Ovary (tissue), 9 donors: Measurements from ENCODE around the gene ITPR2. TPM values are rescaled to one million over a fixed set of nuclear protein-coding genes. Genes with fewer than 3 reads are reported as not detected.
"Not testable (repeated sequence)": the region's sequence is repeated elsewhere in the genome, so short reads cannot be mapped to it uniquely, and the experiment has no call there.

Source experiments
- DNase-seq, 5 donors: peaks; one replicate each; pipeline ENCODE4 v3.0.0-alpha.2; 2019 to 2020
- H3K27ac ChIP-seq, 2 donors: fragments of 200-600 bp; one replicate each; pipeline versions ENCODE4 v1.5.1 to v1.8.0; 2019 to 2022
- H3K27me3 ChIP-seq: fragments of 200-600 bp; one replicate; pipeline ENCODE4 v1.8.0; 2022
- H3K36me3 ChIP-seq: fragments of 200-600 bp; sonication (generic); one replicate; pipeline ENCODE4 v1.5.1; 2019
- H3K4me1 ChIP-seq: one replicate; pipeline ENCODE4 v1.8.1; 2013; ENCODE audit warnings: mild to moderate bottlenecking, moderate library complexity; ENCODE audit not compliant: insufficient read depth
- H3K4me3 ChIP-seq: fragments of 200-600 bp; sonication (generic); one replicate; pipeline ENCODE4 v1.5.1; 2017
- H3K9me3 ChIP-seq, 2 donors: fragments of 200-600 bp in 1 of 2; sonication (generic) in 1 of 2; one replicate each; pipeline versions ENCODE4 v1.5.1 to v1.8.1; 2013 to 2019; ENCODE audit warnings: mild to moderate bottlenecking in 1 of 2, moderate library complexity in 1 of 2
- EP300 ChIP-seq: sonication (generic); formaldehyde crosslinking; IDR thresholded peaks from one replicate; pipeline ENCODE4 v1.6.1; 2017; ENCODE audit warnings: antibody characterized with exemption
- POLR2A ChIP-seq: fragments of 450-650 bp; IDR thresholded peaks from one replicate; pipeline ENCODE4 v1.6.1; 2017; ENCODE audit warnings: antibody characterized with exemption, mild to moderate bottlenecking, moderate library complexity
- WGBS, 3 donors: extraction: QIAGEN DNeasy Blood & Tissue Kit in 1 of 3; methylation state at CpG; one replicate each; pipeline versions ENCODE4 v1.1.5 to v1.1.7; 2013 to 2017; 5-methylcytosine and 5-hydroxymethylcytosine counted together
- intact Hi-C, 4 donors: fragments of 100-400 bp; cut with DNase I; formaldehyde crosslinking; loops; one replicate each; pipeline versions ENCODE4 v1.11.0 to v1.15.1; 2022 to 2023
- polyA plus RNA-seq, 2 donors: library from polyadenylated mRNA; stranded (reverse); fragments of 200-250 nt in 1 of 2; fragments of 350-450 nt in 1 of 2; fragmentation: Illumina TruSeq in 1 of 2; extraction: RNeasy Lipid Tissue Mini Kit (QIAGEN cat#74804) in 1 of 2; gene quantifications; one replicate each; pipeline ENCODE4 v1.2.3, GENCODE V29; 2013 to 2014
- total RNA-seq, 7 donors: library from RNA; depleted of rRNA in 2 of 7; stranded (reverse); fragments of >200 nt in 2 of 7; fragmentation: NEBNext Ultra II Directional in 3 of 7; extraction: Animal tissue kit (Norgen Biotek cat#: 25700) in 3 of 7; gene quantifications; one replicate each; pipeline versions ENCODE4 v1.1.0 to v1.2.4, GENCODE V29; 2016 to 2023
- TF ChIP-seq, protein P1 (sequence below), 3 donors: fragments of 450-650 bp in 2 of 3; fragments of 200-600 bp in 1 of 3; IDR thresholded peaks; one replicate each; pipeline versions ENCODE4 v1.5.1 to v1.8.0; 2016 to 2022; ENCODE audit warnings: antibody characterized with exemption in 3 of 3, mild to moderate bottlenecking in 1 of 3
- donor health status: DM: no; HTN: no; CAD: no; lungs with moderate emphysema.
- donor health status: DM: no; HTN: no; CAD: no.
- donor health status: Bipolar disorder and iron deficiency.
- donor health status: DM: yes; HTN: yes; CAD: no.
- donor health status: DM: no; HTN: no; CAD: no.
- donor health status: DM: yes; HTN: yes; CAD: no.

ITPR2 gene
- total and polyA plus RNA-seq, 9 donors = 5.9 to 51.1 (median 32.9) TPM

DNA sequence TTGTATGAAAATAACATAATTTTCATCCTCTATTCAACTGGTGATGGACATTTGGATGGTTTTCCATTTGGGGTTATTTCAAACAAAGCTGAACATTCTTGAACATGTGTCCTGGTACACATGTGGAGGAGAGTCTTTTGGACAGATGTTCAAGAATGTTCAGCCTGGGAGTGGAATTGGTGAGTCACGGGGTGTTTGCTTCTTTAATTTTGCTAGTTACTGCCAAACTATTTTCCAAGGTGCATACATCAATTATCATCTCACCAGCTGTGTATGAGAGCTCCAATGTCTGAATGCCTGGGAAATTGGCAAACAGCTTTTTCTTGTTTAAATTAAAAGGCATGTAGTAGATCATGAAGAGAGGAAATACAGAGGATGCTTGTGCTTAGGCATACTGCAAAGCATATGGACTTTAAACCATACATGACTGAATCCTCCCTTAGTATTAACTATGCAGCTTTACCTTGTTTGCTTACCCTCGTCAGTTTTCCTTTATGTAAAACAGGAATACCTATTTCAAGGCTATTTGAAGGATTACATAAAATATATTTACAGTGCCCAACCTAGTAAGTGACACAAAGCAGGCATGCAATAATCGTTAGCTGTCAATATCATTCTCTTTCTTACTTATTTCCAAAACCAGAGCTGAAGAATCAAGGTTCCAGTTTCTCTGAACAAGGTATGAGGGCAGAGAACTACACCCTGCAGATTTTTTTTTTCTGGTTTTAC is 152.1 kb downstream of the ITPR2 start:
- no peaks in the 10 kb centered on the region for H3K27me3 ChIP-seq
- intact Hi-C loops = no loop called here
- no peaks in the 10 kb centered on the region for H3K9me3 ChIP-seq
- TF ChIP-seq EP300 (no peak), POLR2A (no peak)
- TF ChIP-seq, protein P1, sequence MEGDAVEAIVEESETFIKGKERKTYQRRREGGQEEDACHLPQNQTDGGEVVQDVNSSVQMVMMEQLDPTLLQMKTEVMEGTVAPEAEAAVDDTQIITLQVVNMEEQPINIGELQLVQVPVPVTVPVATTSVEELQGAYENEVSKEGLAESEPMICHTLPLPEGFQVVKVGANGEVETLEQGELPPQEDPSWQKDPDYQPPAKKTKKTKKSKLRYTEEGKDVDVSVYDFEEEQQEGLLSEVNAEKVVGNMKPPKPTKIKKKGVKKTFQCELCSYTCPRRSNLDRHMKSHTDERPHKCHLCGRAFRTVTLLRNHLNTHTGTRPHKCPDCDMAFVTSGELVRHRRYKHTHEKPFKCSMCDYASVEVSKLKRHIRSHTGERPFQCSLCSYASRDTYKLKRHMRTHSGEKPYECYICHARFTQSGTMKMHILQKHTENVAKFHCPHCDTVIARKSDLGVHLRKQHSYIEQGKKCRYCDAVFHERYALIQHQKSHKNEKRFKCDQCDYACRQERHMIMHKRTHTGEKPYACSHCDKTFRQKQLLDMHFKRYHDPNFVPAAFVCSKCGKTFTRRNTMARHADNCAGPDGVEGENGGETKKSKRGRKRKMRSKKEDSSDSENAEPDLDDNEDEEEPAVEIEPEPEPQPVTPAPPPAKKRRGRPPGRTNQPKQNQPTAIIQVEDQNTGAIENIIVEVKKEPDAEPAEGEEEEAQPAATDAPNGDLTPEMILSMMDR (IDR thresholded peaks at IDR 0.05) = no peak
- no peaks in the 10 kb centered on the region for H3K36me3 ChIP-seq
- H3K4me1 ChIP-seq = no peaks in the 10 kb centered on the region
- DNase-seq = no peak
- no peak overlapping the region for H3K27ac ChIP-seq
- H3K4me3 ChIP-seq = no peak overlapping the region
- whole genome bisulfite sequencing, 3 donors = 39 to 55% (median 50%) methylated on average over 3 of the region's 3 CpGs

DNA sequence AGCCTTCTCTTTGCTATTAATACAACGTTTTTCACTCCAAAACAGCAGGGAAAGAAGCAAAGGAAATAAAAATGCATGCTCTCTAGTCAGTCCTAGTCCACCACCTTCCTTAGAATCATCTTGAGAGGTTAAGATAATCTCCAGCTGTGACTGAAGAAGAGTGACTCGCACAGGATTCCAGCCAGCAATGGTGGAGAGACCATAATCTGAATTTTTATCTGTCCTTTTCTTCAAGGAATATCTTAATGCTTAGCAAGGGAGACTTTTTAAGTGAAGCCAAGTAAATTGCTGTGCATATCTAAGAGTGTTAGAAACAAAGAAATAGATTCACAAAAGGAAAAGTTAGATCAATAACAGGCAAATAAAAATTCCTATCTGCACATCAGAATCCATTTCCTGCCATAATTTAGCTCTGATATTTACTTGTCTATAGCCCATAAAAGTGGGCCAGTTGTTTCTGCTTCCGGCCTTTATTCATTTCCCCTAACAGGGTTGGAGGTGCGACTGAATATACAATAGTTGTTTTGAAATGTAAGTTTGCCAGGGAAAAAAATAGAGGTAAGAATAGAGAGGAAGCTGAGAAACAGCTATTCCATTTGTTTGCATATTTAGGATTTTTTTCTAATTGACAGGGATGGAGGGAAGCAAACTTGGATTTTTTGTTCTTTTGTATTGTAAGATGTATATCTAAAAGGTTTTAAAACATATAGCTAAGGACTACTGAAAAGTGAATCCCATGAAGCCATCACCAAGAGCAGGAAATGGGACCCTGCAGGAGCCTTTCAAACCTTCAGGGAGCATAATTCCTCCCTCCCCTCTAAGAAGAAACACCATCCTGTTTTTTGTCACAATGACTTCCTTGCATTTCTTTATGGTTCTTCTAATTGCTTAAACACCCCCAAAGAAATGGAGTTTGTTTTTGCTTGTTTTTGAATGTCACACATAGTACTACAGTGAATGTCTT is 154.0 kb downstream of the ITPR2 start:
- intact Hi-C loops = no loop called here
- Histone ChIP-seq H3K36me3 (no peaks in the 10 kb centered on the region), H3K27me3 (no peaks in the 10 kb centered on the region), H3K4me1 (no peaks in the 10 kb centered on the region), H3K4me3 (no peak overlapping the region), H3K9me3 (no peaks in the 10 kb centered on the region), H3K27ac (no peak overlapping the region)
- no peak for DNase-seq
- TF ChIP-seq EP300 (no peak), POLR2A (no peak)
- TF ChIP-seq, protein P1 (IDR thresholded peaks at IDR 0.05) = no peak
- WGBS, 3 donors = 26 to 36% (median 36%) methylated on average over 4 of the region's 4 CpGs

DNA sequence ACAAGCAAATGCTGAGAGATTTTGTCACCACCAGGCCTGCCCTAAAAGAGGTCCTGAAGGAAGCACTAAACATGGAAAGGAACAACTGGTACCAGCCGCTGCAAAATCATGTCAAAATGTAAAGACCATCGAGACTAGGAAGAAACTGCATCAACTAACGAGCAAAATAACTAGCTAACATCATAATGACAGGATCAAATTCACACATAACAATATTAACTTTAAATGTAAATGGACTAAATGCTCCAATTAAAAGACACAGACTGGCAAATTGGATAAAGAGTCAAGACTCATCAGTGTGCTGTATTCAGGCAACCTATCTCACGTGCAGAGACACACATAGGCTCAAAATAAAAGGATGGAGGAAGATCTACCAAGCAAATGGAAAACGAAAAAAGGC is 161.5 kb downstream of the ITPR2 start:
- 47 to 69% (median 59%) methylated on average over 2 to 5 of the region's 5 CpGs for WGBS, 3 donors
- intact Hi-C loops, H3K27me3 ChIP-seq, H3K27ac ChIP-seq, H3K4me1 ChIP-seq, H3K4me3 ChIP-seq, DNase-seq, H3K36me3 ChIP-seq, H3K9me3 ChIP-seq: not testable (repeated sequence)

DNA sequence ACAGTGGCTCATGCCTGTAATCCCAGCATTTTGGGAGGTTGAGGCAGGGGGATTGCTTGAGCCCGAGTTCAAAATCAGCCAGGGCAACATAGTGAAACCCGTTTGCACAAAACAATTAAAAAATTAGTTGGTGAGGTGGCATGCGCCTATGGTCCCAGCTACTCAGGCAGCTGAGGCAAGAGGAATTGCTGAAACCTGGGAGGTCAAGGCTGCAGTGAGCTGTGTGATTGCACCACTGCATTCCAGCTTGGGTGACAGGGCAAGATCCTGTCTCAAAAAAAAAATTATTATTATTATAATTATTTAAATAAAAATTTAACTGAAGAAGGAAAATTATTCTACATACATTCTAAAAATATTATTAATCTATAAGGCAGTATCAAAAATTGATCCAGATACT is 164.1 kb downstream of the ITPR2 start:
- intact Hi-C loops = no loop called here
- no peak for DNase-seq
- Histone ChIP-seq H3K27me3 (no peaks in the 10 kb centered on the region), H3K4me1 (no peaks in the 10 kb centered on the region), H3K9me3 (no peaks in the 10 kb centered on the region), H3K36me3 (no peaks in the 10 kb centered on the region), H3K27ac (no peak overlapping the region), H3K4me3 (no peak overlapping the region)
- TF ChIP-seq EP300 (no peak), POLR2A (no peak)
- TF ChIP-seq, protein P1 (IDR thresholded peaks at IDR 0.05) = no peak
- WGBS, 3 donors = 66 to 80% (median 77%) methylated on average over 3 of the region's 3 CpGs
